ENCODE data around the gene CECR2. TPM values are rescaled to one million over a fixed set of nuclear protein-coding genes. Genes with fewer than 3 reads are reported as not detected.

CECR2 gene
- total RNA-seq, 8 experiments from 2014 or later = 0.09 to 18.4 (median 6.5) TPM

DNA sequence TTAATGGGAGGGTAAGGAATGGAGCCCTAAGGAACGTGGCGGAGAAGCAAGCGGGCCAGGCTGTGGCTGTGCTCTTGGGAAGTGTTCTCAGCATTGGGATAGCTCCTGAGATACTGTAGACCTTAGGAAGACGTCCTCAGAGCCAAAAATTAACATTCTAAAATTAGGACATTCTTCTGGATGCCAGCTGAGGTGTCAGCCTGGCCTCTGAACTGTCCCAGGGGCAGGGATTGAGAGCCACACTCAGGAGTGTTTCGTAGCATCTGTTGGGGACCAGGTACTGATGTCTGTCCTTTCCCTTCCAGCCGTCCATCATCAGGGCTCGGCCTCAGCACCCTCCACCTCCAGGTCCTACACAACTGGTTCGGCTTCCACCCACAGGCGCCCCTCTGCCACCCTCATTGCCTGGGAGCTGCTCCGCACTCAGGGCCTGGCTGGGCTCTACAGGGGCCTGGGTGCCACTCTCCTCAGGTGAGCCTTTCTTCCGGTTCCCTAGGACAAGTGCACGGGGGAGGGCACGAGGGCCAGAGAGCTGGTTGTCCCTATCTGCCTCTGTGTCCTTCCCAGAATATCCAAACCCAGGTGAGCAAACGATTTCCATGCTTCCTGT lies 217.7 kb downstream of the CECR2 start:
- in situ Hi-C loops (cut with MboI; ENCODE audit: low pct_unique_long_range_greater_than_20kb in 2 of 9, low sequenced_read_pairs in 9 of 9, unreplicated experiment in 9 of 9) = loop anchor here in 1 of 9 experiments (25.0 kb wide), 1 partner anchor 100 kb away; no protein-coding TSS in a partner anchor
- Histone ChIP-seq H3K4me1 (replicated peaks in 1 of 2) (no peaks in the 10 kb centered on the region), H3K4me3 (no peak overlapping the region), H3K27ac (no peak overlapping the region)
- ATAC-seq (replicated peaks in 6 of 8) = peak in 1 of 8 experiments; percentile 9
- 40 to 100% (median 77%) methylated on average over 1 to 10 of the region's 14 CpGs; no CpG with 5 or more reads in 1 of the 10 experiments for WGBS, 10 experiments

DNA sequence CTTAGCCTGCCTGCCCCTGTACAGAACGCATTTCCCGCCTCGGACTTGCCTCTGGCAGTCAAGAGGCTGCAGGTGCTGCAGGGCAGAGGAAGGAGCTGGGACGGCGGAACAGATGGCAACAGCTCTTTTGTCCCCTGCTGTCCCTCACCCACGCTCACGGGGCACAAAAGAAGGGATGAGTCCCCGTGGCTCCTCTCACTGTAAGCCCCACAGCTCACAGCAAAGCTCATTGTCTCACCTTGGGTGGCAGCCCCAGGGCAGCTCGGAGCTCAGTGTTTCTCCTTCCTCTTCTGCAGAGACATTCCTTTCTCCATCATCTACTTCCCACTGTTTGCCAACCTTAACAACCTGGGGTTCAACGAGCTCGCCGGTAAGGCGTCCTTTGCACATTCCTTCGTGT lies 218.4 kb downstream of the CECR2 start:
- in situ Hi-C loops (cut with MboI; ENCODE audit: low pct_unique_long_range_greater_than_20kb in 2 of 9, low sequenced_read_pairs in 9 of 9, unreplicated experiment in 9 of 9) = loop anchor here in 1 of 9 experiments (25.0 kb wide), 1 partner anchor 100 kb away; no protein-coding TSS in a partner anchor
- peak in 6 of 8 experiments; percentile 26 to 72 (median 50) for ATAC-seq (replicated peaks in 6 of 8)
- 66 to 100% (median 87%) methylated on average over 1 to 9 of the region's 14 CpGs; no CpG with 5 or more reads in 4 of the 10 experiments for WGBS, 10 experiments
- Histone ChIP-seq H3K4me1 (replicated peaks in 1 of 2) (no peaks in the 10 kb centered on the region), H3K4me3 (no peak overlapping the region), H3K27ac (no peak overlapping the region)

DNA sequence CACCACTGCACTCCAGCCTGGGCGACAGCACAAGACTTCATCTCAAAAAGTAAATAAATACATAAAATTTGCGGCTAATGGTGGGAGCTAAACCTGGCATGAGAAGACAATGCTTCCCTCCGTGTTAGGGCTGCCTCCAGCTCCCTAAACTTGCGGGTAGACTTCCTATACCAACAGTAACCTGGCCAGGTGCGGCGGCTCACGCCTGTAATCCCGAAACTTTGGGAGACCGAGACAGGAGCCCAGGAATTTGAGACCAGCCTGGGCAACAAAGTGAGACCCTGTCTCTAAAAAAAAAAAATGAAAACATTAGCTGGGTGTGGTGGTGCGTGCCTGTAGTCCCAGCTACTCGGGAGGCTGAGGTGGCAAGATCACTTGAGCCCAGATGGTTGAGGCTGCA lies 219.3 kb downstream of the CECR2 start:
- WGBS, 10 experiments = 40 to 100% (median 97%) methylated on average over 1 to 11 of the region's 11 CpGs; no CpG with 5 or more reads in 2 of the 10 experiments
- no peak for ATAC-seq (replicated peaks in 6 of 8)
- in situ Hi-C loops (cut with MboI; ENCODE audit: low pct_unique_long_range_greater_than_20kb in 2 of 9, low sequenced_read_pairs in 9 of 9, unreplicated experiment in 9 of 9) = loop anchor here in 1 of 9 experiments (25.0 kb wide), 1 partner anchor 99 kb away; no protein-coding TSS in a partner anchor

DNA sequence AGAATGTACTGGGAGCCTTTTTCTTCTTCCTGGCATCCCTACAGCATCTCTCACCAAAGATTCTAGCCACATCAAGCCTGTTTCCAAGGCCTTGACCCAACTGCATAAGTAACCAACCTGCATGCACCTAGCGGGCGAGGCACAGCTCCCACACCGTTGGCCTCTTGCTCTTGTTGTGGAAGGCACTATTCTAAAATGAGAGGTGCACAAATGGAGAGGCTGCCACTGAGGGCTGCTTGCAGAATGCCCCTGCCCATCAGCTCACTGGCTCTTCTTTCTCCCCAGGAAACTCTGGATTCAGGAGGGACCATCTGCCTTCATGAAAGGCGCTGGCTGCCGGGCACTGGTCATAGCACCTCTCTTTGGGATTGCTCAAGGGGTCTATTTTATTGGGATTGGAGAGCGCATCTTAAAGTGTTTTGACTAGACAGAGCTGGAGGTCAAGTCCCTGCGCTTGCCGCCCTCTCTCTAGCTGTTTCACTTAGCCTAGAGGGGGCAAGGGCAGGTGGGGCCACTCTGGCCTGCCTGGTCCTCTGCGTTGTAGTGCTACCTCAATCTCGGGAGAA lies 220.6 kb downstream of the CECR2 start:
- in situ Hi-C loops (cut with MboI; ENCODE audit: low pct_unique_long_range_greater_than_20kb in 2 of 9, low sequenced_read_pairs in 9 of 9, unreplicated experiment in 9 of 9) = loop anchor here in 1 of 9 experiments (25.0 kb wide), 1 partner anchor 97 kb away; no protein-coding TSS in a partner anchor
- H3K27ac ChIP-seq = no peak overlapping the region
- no peak overlapping the region for H3K4me3 ChIP-seq
- no peaks in the 10 kb centered on the region for H3K4me1 ChIP-seq (replicated peaks in 1 of 2)
- WGBS, 10 experiments = 75 to 100% (median 90%) methylated on average over 2 to 5 of the region's 10 CpGs; no CpG with 5 or more reads in 3 of the 10 experiments
- peak in 1 of 8 experiments; percentile 10 for ATAC-seq (replicated peaks in 6 of 8)

More for the DNA sequence above, 219.3 kb downstream of the CECR2 start:
- Histone ChIP-seq H3K4me3 (no peak overlapping the region), H3K4me1 (replicated peaks in 1 of 2) (no peaks in the 10 kb centered on the region), H3K27ac (no peak overlapping the region)

DNA sequence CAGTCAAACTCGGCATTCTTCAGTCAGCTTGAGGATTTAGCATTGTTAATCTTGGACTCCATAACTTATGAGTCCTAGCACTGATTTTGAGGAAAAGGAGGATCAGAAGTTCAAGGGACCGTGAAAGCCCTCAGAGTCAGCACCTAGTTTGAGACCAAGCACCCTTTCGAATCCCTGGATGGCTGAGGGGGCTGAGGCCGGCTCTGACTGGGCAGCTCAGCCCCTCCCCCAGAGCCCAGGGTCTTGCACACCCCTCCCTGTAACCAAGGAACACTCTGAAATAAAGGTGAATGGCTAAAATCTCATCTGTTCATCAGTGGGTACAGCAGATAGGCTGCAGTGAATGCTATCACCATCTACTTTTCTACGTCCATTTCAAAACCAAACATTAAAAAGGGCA lies 221.3 kb downstream of the CECR2 start:
- in situ Hi-C loops (cut with MboI; ENCODE audit: low pct_unique_long_range_greater_than_20kb in 2 of 9, low sequenced_read_pairs in 9 of 9, unreplicated experiment in 9 of 9) = loop anchor here in 1 of 9 experiments (25.0 kb wide), 1 partner anchor 97 kb away; no protein-coding TSS in a partner anchor
- peak in 1 of 8 experiments; percentile 13 for ATAC-seq (replicated peaks in 6 of 8)
- 75 to 100% (median 92%) methylated on average over 1 to 4 of the region's 5 CpGs; no CpG with 5 or more reads in 2 of the 10 experiments for WGBS, 10 experiments
- Histone ChIP-seq H3K4me3 (no peak overlapping the region), H3K27ac (no peak overlapping the region), H3K4me1 (replicated peaks in 1 of 2) (no peaks in the 10 kb centered on the region)

DNA sequence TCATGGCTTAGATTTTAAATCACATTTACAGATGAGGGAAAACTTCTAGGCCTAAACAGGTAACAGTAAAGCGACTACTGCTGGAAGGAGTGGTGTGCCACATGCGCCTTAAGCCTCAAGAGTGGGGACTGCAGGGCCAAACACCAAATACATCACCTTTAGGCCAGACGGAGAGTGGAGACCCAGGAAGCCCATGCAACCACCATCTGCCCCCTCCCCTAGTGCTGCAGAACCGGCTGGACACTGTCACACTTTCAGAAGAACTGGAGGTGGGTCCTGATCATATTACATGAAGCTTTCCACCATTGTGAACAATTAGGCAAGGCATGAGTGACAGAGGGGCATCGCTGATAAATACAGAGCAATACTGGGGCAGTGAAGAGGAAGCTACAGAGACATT lies 222.9 kb downstream of the CECR2 start:
- 0 to 100% (median 80%) methylated on average over 1 to 4 of the region's 5 CpGs; no CpG with 5 or more reads in 3 of the 10 experiments for WGBS, 10 experiments
- H3K27ac ChIP-seq = no peak overlapping the region
- no peaks in the 10 kb centered on the region for H3K4me1 ChIP-seq (replicated peaks in 1 of 2)
- ATAC-seq (replicated peaks in 6 of 8) = no peak
- H3K4me3 ChIP-seq = no peak overlapping the region
- in situ Hi-C loops (cut with MboI; ENCODE audit: low pct_unique_long_range_greater_than_20kb in 2 of 9, low sequenced_read_pairs in 9 of 9, unreplicated experiment in 9 of 9) = loop anchor here in 1 of 9 experiments (25.0 kb wide), 1 partner anchor 95 kb away; no protein-coding TSS in a partner anchor

DNA sequence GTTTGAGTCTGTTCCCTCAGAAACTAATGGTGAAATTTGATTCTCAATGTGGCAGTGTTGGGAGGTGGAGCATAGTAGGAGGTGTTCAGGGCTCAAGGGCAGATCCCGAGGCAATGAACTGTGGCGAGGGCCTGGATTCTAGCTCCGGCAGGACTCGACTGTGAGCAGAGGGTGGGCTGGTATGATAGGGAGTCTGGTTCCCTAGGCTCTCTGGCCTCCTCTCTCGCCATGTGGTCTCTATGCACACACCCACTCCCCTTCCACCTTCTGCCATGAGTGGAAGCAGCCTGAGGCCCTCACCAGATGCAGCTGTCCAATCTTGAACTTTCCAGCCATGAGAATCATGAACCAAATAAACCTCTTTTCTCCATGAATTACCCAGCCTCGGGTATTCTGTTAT lies 227.0 kb downstream of the CECR2 start:
- 80 to 100% (median 100%) methylated on average over 1 to 6 of the region's 6 CpGs; no CpG with 5 or more reads in 2 of the 10 experiments for WGBS, 10 experiments
- H3K27ac ChIP-seq = no peak overlapping the region
- H3K4me3 ChIP-seq = no peak overlapping the region
- ATAC-seq (replicated peaks in 6 of 8) = no peak
- no peaks in the 10 kb centered on the region for H3K4me1 ChIP-seq (replicated peaks in 1 of 2)
- in situ Hi-C loops (cut with MboI; ENCODE audit: low pct_unique_long_range_greater_than_20kb in 2 of 9, low sequenced_read_pairs in 9 of 9, unreplicated experiment in 9 of 9) = loop anchor here in 1 of 9 experiments (25.0 kb wide), 1 partner anchor 91 kb away; no protein-coding TSS in a partner anchor

DNA sequence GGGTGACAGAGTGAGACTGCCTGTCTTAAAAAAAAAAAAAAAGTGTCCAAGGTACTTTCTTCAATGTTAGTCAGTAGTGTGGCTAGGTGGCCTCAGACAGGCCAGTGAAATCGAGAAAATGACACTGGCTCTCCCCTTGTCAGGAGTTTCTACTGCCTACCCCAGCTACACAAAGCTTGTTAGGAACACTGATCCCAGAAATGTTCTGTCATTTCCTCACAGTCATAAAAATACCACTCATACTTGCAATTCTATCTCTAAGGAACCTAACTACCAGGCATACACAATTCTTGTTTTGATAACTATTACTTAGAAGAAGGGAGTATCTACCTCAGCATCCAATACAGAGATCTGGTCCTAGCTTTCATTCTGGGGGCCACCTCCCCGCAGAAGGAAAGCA lies 228.0 kb downstream of the CECR2 start:
- H3K27ac ChIP-seq = no peak overlapping the region

DNA sequence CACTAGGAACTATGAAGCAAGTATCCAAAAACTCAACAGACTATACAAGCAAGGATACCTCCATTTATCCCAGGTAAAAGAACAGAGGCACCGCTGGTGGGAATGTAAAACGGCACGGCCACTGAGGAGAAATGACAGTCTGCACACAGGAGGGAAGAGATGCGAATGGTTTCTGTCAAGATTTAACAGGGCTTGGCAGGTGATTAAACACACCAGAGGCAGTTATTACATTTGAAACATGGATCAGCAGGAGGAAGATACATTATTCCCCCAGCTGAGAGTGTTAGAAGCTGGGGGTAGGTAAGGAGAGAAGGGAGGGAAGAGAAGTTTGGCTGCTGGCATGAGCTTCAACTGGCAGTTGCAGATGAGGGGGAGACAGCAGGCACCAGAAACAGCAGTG lies 229.1 kb downstream of the CECR2 start:
- H3K4me1 ChIP-seq (replicated peaks in 1 of 2) = no peaks in the 10 kb centered on the region
- in situ Hi-C loops (cut with MboI; ENCODE audit: low pct_unique_long_range_greater_than_20kb in 2 of 9, low sequenced_read_pairs in 9 of 9, unreplicated experiment in 9 of 9) = loop anchor here in 1 of 9 experiments (25.0 kb wide), 1 partner anchor 89 kb away; no protein-coding TSS in a partner anchor
- H3K4me3 ChIP-seq = no peak overlapping the region
- H3K27ac ChIP-seq = no peak overlapping the region
- 80 to 100% (median 92%) methylated on average over 1 to 4 of the region's 4 CpGs; no CpG with 5 or more reads in 3 of the 10 experiments for WGBS, 10 experiments
- ATAC-seq (replicated peaks in 6 of 8) = no peak

More for the DNA sequence above, 228.0 kb downstream of the CECR2 start:
- Histone ChIP-seq H3K4me1 (replicated peaks in 1 of 2) (no peaks in the 10 kb centered on the region), H3K4me3 (no peak overlapping the region)
- no peak for ATAC-seq (replicated peaks in 6 of 8)
- WGBS, 10 experiments = 80 to 100% (median 100%) methylated on average over 1 to 2 of the region's 2 CpGs; no CpG with 5 or more reads in 3 of the 10 experiments
- in situ Hi-C loops (cut with MboI; ENCODE audit: low pct_unique_long_range_greater_than_20kb in 2 of 9, low sequenced_read_pairs in 9 of 9, unreplicated experiment in 9 of 9) = loop anchor here in 1 of 9 experiments (25.0 kb wide), 1 partner anchor 90 kb away; no protein-coding TSS in a partner anchor

DNA sequence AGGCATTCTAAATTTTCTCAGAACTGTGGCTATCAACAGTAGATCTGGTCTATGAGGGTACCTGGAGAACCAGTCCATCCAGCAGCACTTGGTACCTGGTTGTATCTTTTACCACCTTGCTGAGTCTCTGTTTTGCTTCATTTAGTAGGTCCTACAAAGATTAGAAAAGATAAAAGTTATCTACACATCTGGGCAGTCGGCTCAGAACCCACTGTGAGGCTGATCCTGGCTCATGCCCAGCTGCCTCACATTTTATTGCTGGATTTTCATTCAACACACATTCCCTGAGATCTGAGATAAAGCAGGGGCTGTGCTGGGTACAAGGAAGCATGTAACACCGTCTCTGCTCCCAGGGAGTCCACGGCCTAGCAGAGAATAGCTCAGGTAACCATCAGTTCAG lies 231.8 kb downstream of the CECR2 start:
- 60 to 100% (median 83%) methylated on average over 1 to 3 of the region's 3 CpGs; no CpG with 5 or more reads in 5 of the 10 experiments for WGBS, 10 experiments
- Histone ChIP-seq H3K4me1 (replicated peaks in 1 of 2) (no peaks in the 10 kb centered on the region), H3K4me3 (no peak overlapping the region), H3K27ac (no peak overlapping the region)
- no peak for ATAC-seq (replicated peaks in 6 of 8)
- in situ Hi-C loops (cut with MboI; ENCODE audit: low pct_unique_long_range_greater_than_20kb in 2 of 9, low sequenced_read_pairs in 9 of 9, unreplicated experiment in 9 of 9) = no loop called here

DNA sequence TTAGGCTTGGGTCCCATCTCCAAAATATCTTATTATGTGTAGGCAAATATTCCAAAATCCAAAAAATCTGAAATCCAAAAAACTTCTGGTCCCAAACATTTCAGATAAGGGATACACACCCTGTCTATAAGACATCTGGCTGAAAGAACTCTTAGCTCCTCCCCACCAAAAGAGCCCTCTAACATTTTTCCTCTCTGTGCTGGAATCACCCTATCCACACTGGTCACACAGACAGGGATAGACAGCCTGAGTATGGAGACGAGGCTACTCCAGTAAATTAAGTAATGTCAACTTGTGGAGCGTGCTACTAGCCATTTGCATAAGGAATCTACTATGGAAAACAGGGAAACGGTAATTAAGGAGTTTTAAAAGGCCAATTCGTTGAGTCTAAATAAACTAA lies 234.4 kb downstream of the CECR2 start:
- peak in 2 of 8 experiments; percentile 59 to 63 for ATAC-seq (replicated peaks in 6 of 8)
- in situ Hi-C loops (cut with MboI; ENCODE audit: low pct_unique_long_range_greater_than_20kb in 2 of 9, low sequenced_read_pairs in 9 of 9, unreplicated experiment in 9 of 9) = no loop called here
- no peak overlapping the region for H3K4me3 ChIP-seq
- no peaks in the 10 kb centered on the region for H3K4me1 ChIP-seq (replicated peaks in 1 of 2)
- 50 to 100% (median 81%) methylated on average over 1 to 4 of the region's 4 CpGs; no CpG with 5 or more reads in 3 of the 10 experiments for WGBS, 10 experiments
- H3K27ac ChIP-seq = no peak overlapping the region

DNA sequence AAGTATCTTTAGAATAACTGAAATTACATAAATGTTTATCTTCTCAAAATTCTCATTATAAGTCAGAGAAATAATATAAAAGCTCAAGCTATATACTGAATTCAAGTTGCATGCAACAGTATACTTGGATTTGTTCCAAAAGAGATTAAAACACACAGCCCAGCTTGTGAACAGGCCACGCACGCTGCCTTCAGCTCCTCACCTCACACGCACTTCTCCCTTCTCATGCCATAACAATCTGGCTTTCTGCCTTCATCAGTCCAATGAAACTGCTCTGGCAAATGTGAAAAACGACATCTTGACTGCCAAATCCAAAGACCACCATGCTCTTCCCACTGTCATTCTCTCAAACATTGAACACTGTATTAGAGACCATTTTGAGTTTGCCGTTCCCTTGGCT lies 237.2 kb downstream of the CECR2 start:
- Histone ChIP-seq H3K4me1 (replicated peaks in 1 of 2) (no peaks in the 10 kb centered on the region), H3K4me3 (no peak overlapping the region), H3K27ac (no peak overlapping the region)
- in situ Hi-C loops (cut with MboI; ENCODE audit: low pct_unique_long_range_greater_than_20kb in 2 of 9, low sequenced_read_pairs in 9 of 9, unreplicated experiment in 9 of 9) = no loop called here
- peak in 1 of 8 experiments; percentile 73 for ATAC-seq (replicated peaks in 6 of 8)
- 6 to 100% (median 83%) methylated on average over 2 to 5 of the region's 5 CpGs for WGBS, 10 experiments

Data from motor neuron (in vitro differentiated cells).